Psoas muscle (tissue), 8 donors: ENCODE data around the gene CACNA2D4. TPM values are rescaled to one million over a fixed set of nuclear protein-coding genes. Genes with fewer than 3 reads are reported as not detected.

ENCODE experiments used
- ATAC-seq, 4 donors: fragments of 200-7000 bp; cut with Tn5 transposase; one replicate each; pipeline ENCODE4 v1.9.1; 2020; ENCODE audit warnings: moderate library complexity in 3 of 4, mild to moderate bottlenecking in 2 of 4
- DNase-seq, 2 donors: peaks; one replicate each; pipeline ENCODE4 v3.0.0-alpha.2; 2020
- H3K27ac ChIP-seq: fragments of 200-600 bp; one replicate; pipeline ENCODE4 v1.8.0; 2022
- H3K27me3 ChIP-seq, 3 donors: fragments of 200-600 bp in 1 of 3; one replicate each; pipeline versions ENCODE4 v1.6.1 to v1.8.0; 2013 to 2022; ENCODE audit warnings: low read length in 2 of 3, mild to moderate bottlenecking in 2 of 3, moderate library complexity in 1 of 3; ENCODE audit not compliant: insufficient read depth in 3 of 3
- H3K36me3 ChIP-seq, 2 donors: fragments of 200-600 bp in 1 of 2; one replicate each; pipeline versions ENCODE4 v1.6.1 to v1.8.0; 2013 to 2022; ENCODE audit warnings: low read depth in 1 of 2, mild to moderate bottlenecking in 1 of 2, moderate library complexity in 1 of 2; ENCODE audit not compliant: insufficient read depth in 1 of 2
- H3K4me1 ChIP-seq: fragments of 200-600 bp; one replicate; pipeline ENCODE4 v1.8.0; 2022
- H3K4me3 ChIP-seq: fragments of 200-600 bp; one replicate; pipeline ENCODE4 v1.8.0; 2022; ENCODE audit warnings: mild to moderate bottlenecking
- H3K9me3 ChIP-seq: fragments of 200-600 bp; one replicate; pipeline ENCODE4 v1.8.0; 2022
- CTCF ChIP-seq: fragments of 200-600 bp; IDR thresholded peaks from one replicate; pipeline ENCODE4 v1.8.0; 2022; ENCODE audit warnings: antibody characterized with exemption
- WGBS, 3 donors: extraction: QIAGEN DNeasy Blood & Tissue Kit; methylation state at CpG; one replicate each; pipeline versions ENCODE4 v1.1.6 to v1.1.7; 2013; 5-methylcytosine and 5-hydroxymethylcytosine counted together
- intact Hi-C, 2 donors: fragments of 100-400 bp; cut with DNase I; formaldehyde crosslinking; loops; one replicate each; pipeline versions ENCODE4 v1.11.0 to v1.14.2; 2022
- polyA plus RNA-seq, 3 donors: library from polyadenylated mRNA; stranded (reverse); fragments of 200-250 nt; gene quantifications; one replicate each; pipeline ENCODE4 v1.2.3, GENCODE V29; 2013
- total RNA-seq, 4 donors: library from RNA; stranded (reverse); fragmentation: NEBNext Ultra II Directional in 2 of 4; extraction: Animal tissue kit (Norgen Biotek cat#: 25700) in 2 of 4; gene quantifications; one replicate each; pipeline versions ENCODE4 v1.2.1 to v1.2.4, GENCODE V29; 2021 to 2023
- donor health status: healthy with polysubstance abuse.
- donor health status: DM: no; HTN: no; CAD: no; lungs with moderate emphysema.
- donor health status: Bipolar disorder and iron deficiency.
- donor health status: healthy.
- donor health status: DM: yes; HTN: yes; CAD: no.
- donor health status: DM: no; HTN: no; CAD: no.
- donor health status: DM: no; HTN: no; CAD: no.
- donor health status: DM: yes; HTN: yes; CAD: no.

Gene CACNA2D4
- total and polyA plus RNA-seq, 7 donors: 0.74 to 1.8 (median 0.93) TPM

- Histone ChIP-seq H3K27me3 (no peaks in the 10 kb centered on the region), H3K4me1 (peaks cover 46% of the 10 kb centered on the region), H3K9me3 (no peaks in the 10 kb centered on the region), H3K36me3 (peaks cover 3 to 21% of the 10 kb centered on the region in 2 donors), H3K27ac (peak overlapping the region; percentile 32), H3K4me3 (no peak overlapping the region)
- intact Hi-C loops: no loop called here
- no peak for DNase-seq
- 39 to 58% (median 52%) methylated on average over 4 of the region's 4 CpGs for WGBS, 3 donors
- TF ChIP-seq CTCF: no peak
- peak; percentile 61 to 73 (median 66) for ATAC-seq
These were observed 142.1 kb downstream of the CACNA2D4 start for GRCh38 chr12:1776170-1776921.

GRCh38 chr12:1773937-1774655 lies 144.4 kb downstream of the CACNA2D4 start:
- DNase-seq (peak in 1 of 2 donors; percentile 67), ATAC-seq (peak; percentile 94 to 96 (median 95))
- Histone ChIP-seq H3K4me3 (peak overlapping the region; percentile 45), H3K27ac (peak overlapping the region; percentile 81), H3K9me3 (no peaks in the 10 kb centered on the region), H3K36me3 (peaks cover 0 to 12% of the 10 kb centered on the region in 2 donors), H3K27me3 (no peaks in the 10 kb centered on the region), H3K4me1 (peaks cover 41% of the 10 kb centered on the region)
- intact Hi-C loops: loop anchor here in 1 of 2 donors (2.0 kb wide), 1 partner anchor 83 kb away; the partner anchor contains the start of gene ADIPOR2
- no peak for TF ChIP-seq CTCF
- WGBS, 3 donors: 21 to 40% (median 29%) methylated on average over 4 of the region's 4 CpGs

- H3K27ac ChIP-seq: no peak overlapping the region
- WGBS, 3 donors: 90 to 94% (median 90%) methylated on average over 8 of the region's 8 CpGs
- no peak for DNase-seq
- TF ChIP-seq CTCF: no peak
- H3K27me3 ChIP-seq: no peaks in the 10 kb centered on the region
- H3K9me3 ChIP-seq: no peaks in the 10 kb centered on the region
- intact Hi-C loops: loop anchor here in 1 of 2 donors (2.0 kb wide), 1 partner anchor 49 kb away; no protein-coding TSS in a partner anchor
- H3K36me3 ChIP-seq: peaks cover 0 to 4% of the 10 kb centered on the region in 2 donors
- H3K4me3 ChIP-seq: no peak overlapping the region
- ATAC-seq: no peak
- peaks cover 26% of the 10 kb centered on the region for H3K4me1 ChIP-seq
These were observed 148.5 kb downstream of the CACNA2D4 start for GRCh38 chr12:1769809-1770494.

GRCh38 chr12:1768615-1769014 lies 149.8 kb downstream of the CACNA2D4 start:
- no peak for ATAC-seq
- Histone ChIP-seq H3K9me3 (no peaks in the 10 kb centered on the region), H3K27ac (no peak overlapping the region), H3K4me1 (peaks cover 24% of the 10 kb centered on the region), H3K27me3 (no peaks in the 10 kb centered on the region), H3K36me3 (peaks cover 0 to 4% of the 10 kb centered on the region in 2 donors), H3K4me3 (no peak overlapping the region)
- WGBS, 3 donors: 71 to 94% (median 88%) methylated on average over 1 of the region's 1 CpG
- intact Hi-C loops: no loop called here
- TF ChIP-seq CTCF: no peak
- no peak for DNase-seq
